ENCODE data around the gene MACROD2. TPM values are rescaled to one million over a fixed set of nuclear protein-coding genes. Genes with fewer than 3 reads are reported as not detected.

Gene MACROD2
- total RNA-seq, 1 experiment from 2014 or later = 3.1 TPM

- intact Hi-C loops (cut with micrococcal nuclease) = loop anchor here (1.0 to 10.0 kb wide), 5 partner anchors 46 to 1425 kb away; no protein-coding TSS in a partner anchor
- no TSS peak for BruUV-seq (replicated peaks)
- POLR2A ChIA-PET = interaction anchor here (0.7 to 5.7 kb wide), 33 partner anchors 10 to 1900 kb away, joined by 3 to 93 read pairs (median 4); no protein-coding TSS in a partner anchor
- CTCF ChIA-PET = interaction anchor here (0.6 to 2.4 kb wide), 42 partner anchors 8 to 1921 kb away, joined by 3 to 21 read pairs (median 3); no protein-coding TSS in a partner anchor
- Mint-ChIP-seq H3K4me1 (ENCODE audit: insufficient read depth, unreplicated experiment) (peaks cover 16% of the 10 kb centered on the region), H3K27me3 (ENCODE audit: insufficient read depth, unreplicated experiment) (no peaks in the 10 kb centered on the region), H3K4me3 (ENCODE audit: unreplicated experiment) (peak overlapping the region; percentile 74), H3K27ac (ENCODE audit: low read depth, unreplicated experiment) (peak overlapping the region; percentile 84), H3K9me3 (ENCODE audit: unreplicated experiment) (no peaks in the 10 kb centered on the region), H3K36me3 (ENCODE audit: insufficient read depth, unreplicated experiment) (peaks cover 13% of the 10 kb centered on the region)
- DNase-seq (ENCODE audit: unreplicated experiment) = peak; percentile 78
- TF ChIP-seq CTCF (IDR thresholded peaks at IDR 0.05; ENCODE audit: unreplicated experiment) = peak; percentile 61
Measured at GRCh38 chr20:14334306-14334930, 339.1 kb downstream of the MACROD2 start.

- Mint-ChIP-seq H3K4me1 (ENCODE audit: insufficient read depth, unreplicated experiment) (peaks cover 13% of the 10 kb centered on the region), H3K4me3 (ENCODE audit: unreplicated experiment) (peak overlapping the region; percentile 74), H3K36me3 (ENCODE audit: insufficient read depth, unreplicated experiment) (peaks cover 8% of the 10 kb centered on the region), H3K9me3 (ENCODE audit: unreplicated experiment) (no peaks in the 10 kb centered on the region), H3K27ac (ENCODE audit: low read depth, unreplicated experiment) (peak overlapping the region; percentile 84), H3K27me3 (ENCODE audit: insufficient read depth, unreplicated experiment) (no peaks in the 10 kb centered on the region)
- intact Hi-C loops (cut with micrococcal nuclease) = loop anchor here (2.0 to 10.0 kb wide), 5 partner anchors 46 to 1152 kb away; no protein-coding TSS in a partner anchor
- BruUV-seq (replicated peaks) = TSS peak; percentile 58
- no peak for TF ChIP-seq CTCF (IDR thresholded peaks at IDR 0.05; ENCODE audit: unreplicated experiment)
- ChIA-PET CTCF (interaction anchor here (0.6 to 2.4 kb wide), 19 partner anchors 11 to 1147 kb away, joined by 3 to 21 read pairs (median 4); no protein-coding TSS in a partner anchor), POLR2A (interaction anchor here (0.7 to 5.7 kb wide), 28 partner anchors 10 to 1900 kb away, joined by 3 to 93 read pairs (median 5); no protein-coding TSS in a partner anchor)
- peak; percentile 16 for DNase-seq (ENCODE audit: unreplicated experiment)
Measured at GRCh38 chr20:14335052-14335451, 339.7 kb downstream of the MACROD2 start.

- CTCF ChIA-PET = interaction anchor here (0.5 to 2.9 kb wide), 53 partner anchors 10 to 1596 kb away, joined by 3 to 20 read pairs (median 4); no protein-coding TSS in a partner anchor
- POLR2A ChIA-PET = interaction anchor here (0.6 to 5.7 kb wide), 42 partner anchors 9 to 1594 kb away, joined by 3 to 93 read pairs (median 6); no protein-coding TSS in a partner anchor
- H3K4me3 Mint-ChIP-seq (ENCODE audit: unreplicated experiment) = peak overlapping the region; percentile 74
- peaks cover 2% of the 10 kb centered on the region for H3K4me1 Mint-ChIP-seq (ENCODE audit: insufficient read depth, unreplicated experiment)
- peak; percentile 54 for DNase-seq (ENCODE audit: unreplicated experiment)
- BruUV-seq (replicated peaks) = no TSS peak
- H3K27ac Mint-ChIP-seq (ENCODE audit: low read depth, unreplicated experiment) = peak overlapping the region; percentile 84
- peaks cover 3% of the 10 kb centered on the region for H3K36me3 Mint-ChIP-seq (ENCODE audit: insufficient read depth, unreplicated experiment)
- no peaks in the 10 kb centered on the region for H3K27me3 Mint-ChIP-seq (ENCODE audit: insufficient read depth, unreplicated experiment)
- H3K9me3 Mint-ChIP-seq (ENCODE audit: unreplicated experiment) = no peaks in the 10 kb centered on the region
- intact Hi-C loops (cut with micrococcal nuclease) = loop anchor here (1.0 to 10.0 kb wide), 11 partner anchors 141 to 1594 kb away; no protein-coding TSS in a partner anchor
- TF ChIP-seq CTCF (IDR thresholded peaks at IDR 0.05; ENCODE audit: unreplicated experiment) = peak; percentile 16
Measured at GRCh38 chr20:14336686-14337085, 341.4 kb downstream of the MACROD2 start.

Data from MCF 10A (cell line).